ENCODE data around the gene AVL9. TPM values are rescaled to one million over a fixed set of nuclear protein-coding genes. Genes with fewer than 3 reads are reported as not detected.
"Not testable (repeated sequence)": the region's sequence is repeated elsewhere in the genome, so short reads cannot be mapped to it uniquely, and the experiment has no call there.

AVL9 gene
- total and polyA plus RNA-seq, 2 donors (not counting 1 experiment from before 2014, with no cell fraction given), result 16.7 to 52.4 TPM

DNA sequence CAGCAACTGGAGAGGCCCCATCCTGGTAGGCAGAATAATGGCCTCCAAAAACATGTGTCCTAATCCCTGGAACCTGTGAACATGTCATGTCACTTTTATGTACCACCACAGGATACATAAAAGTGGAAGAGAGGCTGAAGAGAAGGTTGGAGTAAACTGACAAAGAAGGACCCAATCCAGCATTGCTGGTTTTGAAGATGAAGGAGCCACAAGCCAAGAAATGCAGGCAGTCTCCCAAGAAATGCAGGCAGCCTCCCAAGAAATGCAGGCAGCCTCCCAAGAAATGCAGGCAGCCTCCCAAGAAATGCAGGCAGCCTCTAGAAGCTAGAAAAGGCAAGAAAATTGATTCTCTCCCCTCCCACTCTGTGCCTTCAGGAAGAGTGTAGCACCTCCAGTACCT lies 142.3 kb downstream of the AVL9 start:
- DNase-seq (ENCODE audit: low read depth in 2 of 2), result peak in 1 of 2 donors; percentile 22
- not testable (repeated sequence) for H2AFZ ChIP-seq (ENCODE audit: low read length); H3K9ac ChIP-seq (ENCODE audit: insufficient read depth, low read length); H3K27ac ChIP-seq (ENCODE audit: insufficient read depth, low read length); H3K4me1 ChIP-seq (ENCODE audit: control insufficient read depth, extremely low read depth, insufficient read depth, low read length); H3K4me3 ChIP-seq (replicated peaks in 1 of 4; ENCODE audit: control extremely low read depth in 1 of 4, insufficient read depth in 1 of 4, low read depth in 3 of 4, low read length in 4 of 4); H4K20me1 ChIP-seq (ENCODE audit: control insufficient read depth, extremely low read depth, insufficient read depth, low read length); H3K36me3 ChIP-seq (ENCODE audit: control insufficient read depth, insufficient read depth, low read length); H3K4me2 ChIP-seq (ENCODE audit: extremely low read depth, insufficient read depth, low read length); H3K27me3 ChIP-seq (ENCODE audit: control insufficient read depth, insufficient read depth, low read length); H3K9me3 ChIP-seq (ENCODE audit: control insufficient read depth, insufficient read depth, low read depth, low read length); H3K79me2 ChIP-seq (ENCODE audit: control insufficient read depth, insufficient read depth, low read length)

Other genes with a start within 250 kb of the AVL9 start
- 13.6 and 23.0 TPM in 2 replicates for gene LSM5, start 5.1 kb upstream of the AVL9 start, total RNA-seq
- 45.8 and 96.8 TPM in 2 replicates for gene LSM5, start 5.1 kb upstream of the AVL9 start, polyA plus RNA-seq

Measured in fibroblast of lung (primary cell).